Measurements from ENCODE around the gene SALL3. TPM values are rescaled to one million over a fixed set of nuclear protein-coding genes. Genes with fewer than 3 reads are reported as not detected.
"Not testable (repeated sequence)": the region's sequence is repeated elsewhere in the genome, so short reads cannot be mapped to it uniquely, and the experiment has no call there.

SALL3 gene
- total RNA-seq, 1 donor from 2014 or later = not detected

GRCh38 chr18:78948221-78948620 lies 31.4 kb upstream of the SALL3 start:
- H3K27me3 Mint-ChIP-seq (ENCODE audit: low read depth) = peaks cover 1% of the 10 kb centered on the region
- DNase-seq (ENCODE audit: low spot score) = no peak
- no peak overlapping the region for H3K4me3 Mint-ChIP-seq (ENCODE audit: low read depth)
- H3K27ac Mint-ChIP-seq = no peak overlapping the region
- H3K9me3 Mint-ChIP-seq = peaks cover 6% of the 10 kb centered on the region
- no peaks in the 10 kb centered on the region for H3K36me3 Mint-ChIP-seq (ENCODE audit: low read depth)
- no peaks in the 10 kb centered on the region for H3K4me1 Mint-ChIP-seq (ENCODE audit: low read depth)
- intact Hi-C loops (cut with micrococcal nuclease) = no loop called here

GRCh38 chr18:78948707-78949106 lies 30.9 kb upstream of the SALL3 start:
- Mint-ChIP-seq H3K36me3 (ENCODE audit: low read depth) (peaks cover 2% of the 10 kb centered on the region), H3K4me3 (ENCODE audit: low read depth) (no peak overlapping the region), H3K4me1 (ENCODE audit: low read depth) (no peaks in the 10 kb centered on the region), H3K27ac (no peak overlapping the region), H3K9me3 (peaks cover 9% of the 10 kb centered on the region), H3K27me3 (ENCODE audit: low read depth) (peaks cover 1% of the 10 kb centered on the region)
- no peak for DNase-seq (ENCODE audit: low spot score)
- intact Hi-C loops (cut with micrococcal nuclease) = no loop called here

- peaks cover 1% of the 10 kb centered on the region for H3K27me3 Mint-ChIP-seq (ENCODE audit: low read depth)
- no peak overlapping the region for H3K27ac Mint-ChIP-seq
- no peak overlapping the region for H3K4me3 Mint-ChIP-seq (ENCODE audit: low read depth)
- no peak for DNase-seq (ENCODE audit: low spot score)
- H3K4me1 Mint-ChIP-seq (ENCODE audit: low read depth) = no peaks in the 10 kb centered on the region
- H3K9me3 Mint-ChIP-seq = peaks cover 10% of the 10 kb centered on the region
- peaks cover 2% of the 10 kb centered on the region for H3K36me3 Mint-ChIP-seq (ENCODE audit: low read depth)
- intact Hi-C loops (cut with micrococcal nuclease) = no loop called here
Observed at GRCh38 chr18:78949216-78949615, 30.4 kb upstream of the SALL3 start.

- peaks cover 2% of the 10 kb centered on the region for H3K36me3 Mint-ChIP-seq (ENCODE audit: low read depth)
- no peaks in the 10 kb centered on the region for H3K4me1 Mint-ChIP-seq (ENCODE audit: low read depth)
- H3K27me3 Mint-ChIP-seq (ENCODE audit: low read depth) = peaks cover 1% of the 10 kb centered on the region
- no peak overlapping the region for H3K27ac Mint-ChIP-seq
- intact Hi-C loops (cut with micrococcal nuclease) = no loop called here
- H3K9me3 Mint-ChIP-seq = peaks cover 10% of the 10 kb centered on the region
- no peak for DNase-seq (ENCODE audit: low spot score)
- no peak overlapping the region for H3K4me3 Mint-ChIP-seq (ENCODE audit: low read depth)
Observed at GRCh38 chr18:78950386-78950785, 29.2 kb upstream of the SALL3 start.

- Mint-ChIP-seq H3K4me1 (ENCODE audit: low read depth) (no peaks in the 10 kb centered on the region), H3K36me3 (ENCODE audit: low read depth) (peaks cover 2% of the 10 kb centered on the region), H3K27ac (no peak overlapping the region), H3K9me3 (peaks cover 10% of the 10 kb centered on the region), H3K4me3 (ENCODE audit: low read depth) (no peak overlapping the region), H3K27me3 (ENCODE audit: low read depth) (no peaks in the 10 kb centered on the region)
- DNase-seq (ENCODE audit: low spot score) = no peak
- intact Hi-C loops (cut with micrococcal nuclease) = no loop called here
Observed at GRCh38 chr18:78953566-78953965, 26.1 kb upstream of the SALL3 start.

GRCh38 chr18:78955051-78955450 lies 24.6 kb upstream of the SALL3 start:
- Mint-ChIP-seq H3K9me3 (peaks cover 10% of the 10 kb centered on the region), H3K27me3 (ENCODE audit: low read depth) (no peaks in the 10 kb centered on the region), H3K36me3 (ENCODE audit: low read depth) (peaks cover 2% of the 10 kb centered on the region), H3K4me3 (ENCODE audit: low read depth) (no peak overlapping the region), H3K27ac (no peak overlapping the region), H3K4me1 (ENCODE audit: low read depth) (no peaks in the 10 kb centered on the region)
- DNase-seq (ENCODE audit: low spot score) = no peak
- intact Hi-C loops (cut with micrococcal nuclease) = no loop called here

- intact Hi-C loops (cut with micrococcal nuclease) = no loop called here
- Mint-ChIP-seq H3K9me3 (peaks cover 9% of the 10 kb centered on the region), H3K4me1 (ENCODE audit: low read depth) (no peaks in the 10 kb centered on the region), H3K27ac (no peak overlapping the region), H3K4me3 (ENCODE audit: low read depth) (no peak overlapping the region), H3K36me3 (ENCODE audit: low read depth) (peaks cover 2% of the 10 kb centered on the region), H3K27me3 (ENCODE audit: low read depth) (no peaks in the 10 kb centered on the region)
- DNase-seq (ENCODE audit: low spot score) = no peak
Observed at GRCh38 chr18:78957140-78957539, 22.5 kb upstream of the SALL3 start.

- intact Hi-C loops (cut with micrococcal nuclease) = no loop called here
- DNase-seq (ENCODE audit: low spot score) = no peak
- Mint-ChIP-seq H3K36me3 (ENCODE audit: low read depth) (no peaks in the 10 kb centered on the region), H3K4me3 (ENCODE audit: low read depth) (no peak overlapping the region), H3K9me3 (peaks cover 19% of the 10 kb centered on the region), H3K4me1 (ENCODE audit: low read depth) (no peaks in the 10 kb centered on the region), H3K27ac (no peak overlapping the region), H3K27me3 (ENCODE audit: low read depth) (no peaks in the 10 kb centered on the region)
Observed at GRCh38 chr18:78960709-78961108, 18.9 kb upstream of the SALL3 start.

GRCh38 chr18:78962098-78962497 lies 17.5 kb upstream of the SALL3 start:
- Mint-ChIP-seq H3K9me3 (peaks cover 19% of the 10 kb centered on the region), H3K4me3 (ENCODE audit: low read depth) (no peak overlapping the region), H3K4me1 (ENCODE audit: low read depth) (no peaks in the 10 kb centered on the region), H3K36me3 (ENCODE audit: low read depth) (no peaks in the 10 kb centered on the region), H3K27me3 (ENCODE audit: low read depth) (no peaks in the 10 kb centered on the region), H3K27ac (no peak overlapping the region)
- intact Hi-C loops (cut with micrococcal nuclease) = no loop called here
- no peak for DNase-seq (ENCODE audit: low spot score)

GRCh38 chr18:78964727-78965126 lies 14.9 kb upstream of the SALL3 start:
- peaks cover 19% of the 10 kb centered on the region for H3K9me3 Mint-ChIP-seq
- H3K4me1 Mint-ChIP-seq (ENCODE audit: low read depth); H3K36me3 Mint-ChIP-seq (ENCODE audit: low read depth); DNase-seq (ENCODE audit: low spot score); H3K4me3 Mint-ChIP-seq (ENCODE audit: low read depth); H3K27me3 Mint-ChIP-seq (ENCODE audit: low read depth); H3K27ac Mint-ChIP-seq; intact Hi-C loops (cut with micrococcal nuclease): not testable (repeated sequence)

- Mint-ChIP-seq H3K4me1 (ENCODE audit: low read depth) (no peaks in the 10 kb centered on the region), H3K4me3 (ENCODE audit: low read depth) (no peak overlapping the region), H3K27ac (no peak overlapping the region), H3K36me3 (ENCODE audit: low read depth) (no peaks in the 10 kb centered on the region), H3K9me3 (peaks cover 19% of the 10 kb centered on the region), H3K27me3 (ENCODE audit: low read depth) (no peaks in the 10 kb centered on the region)
- intact Hi-C loops (cut with micrococcal nuclease) = no loop called here
- DNase-seq (ENCODE audit: low spot score) = no peak
Observed at GRCh38 chr18:78965260-78965659, 14.4 kb upstream of the SALL3 start.

GRCh38 chr18:78965917-78966792 lies 13.5 kb upstream of the SALL3 start:
- intact Hi-C loops (cut with micrococcal nuclease) = no loop called here
- Mint-ChIP-seq H3K9me3 (peaks cover 19% of the 10 kb centered on the region), H3K36me3 (ENCODE audit: low read depth) (no peaks in the 10 kb centered on the region)

GRCh38 chr18:78966793-78967106 lies 12.9 kb upstream of the SALL3 start:
- no peak overlapping the region for H3K4me3 Mint-ChIP-seq (ENCODE audit: low read depth)
- H3K9me3 Mint-ChIP-seq = peaks cover 18% of the 10 kb centered on the region
- DNase-seq (ENCODE audit: low spot score) = no peak
- peaks cover 2% of the 10 kb centered on the region for H3K27me3 Mint-ChIP-seq (ENCODE audit: low read depth)
- no peaks in the 10 kb centered on the region for H3K4me1 Mint-ChIP-seq (ENCODE audit: low read depth)
- H3K36me3 Mint-ChIP-seq (ENCODE audit: low read depth) = no peaks in the 10 kb centered on the region
- H3K27ac Mint-ChIP-seq = no peak overlapping the region
- intact Hi-C loops (cut with micrococcal nuclease) = no loop called here

More at GRCh38 chr18:78965917-78966792, 13.5 kb upstream of the SALL3 start:
- Mint-ChIP-seq H3K4me3 (ENCODE audit: low read depth) (no peak overlapping the region), H3K4me1 (ENCODE audit: low read depth) (no peaks in the 10 kb centered on the region), H3K27ac (no peak overlapping the region), H3K27me3 (ENCODE audit: low read depth) (no peaks in the 10 kb centered on the region)
- no peak for DNase-seq (ENCODE audit: low spot score)

All from activated T-helper 2 cell treated with anti-CD3 and anti-CD28 coated beads, Interferon-gamma antibody, Interleukin-2, Interleukin-4, amounts not matched to agents 10 μg/mL and 5 μg/mL and 100 μg/mL, durations not matched to agents 14 hours and 24 hours and 36 hours (primary cell).